GM19239 (cell line): ENCODE measurements around the gene HNRNPU.

ENCODE experiments used
- DNase-seq: peaks from one replicate; pipeline ENCODE4 v3.0.0; 2011; ENCODE audit warnings: low spot score; ENCODE audit not compliant: insufficient read length
- FAIRE-seq: peaks from 2 replicates; lab custom pipeline; 2011; peaks lifted over from hg19 to GRCh38; lab: Jason Lieb, UNC

HNRNPU gene

DNA sequence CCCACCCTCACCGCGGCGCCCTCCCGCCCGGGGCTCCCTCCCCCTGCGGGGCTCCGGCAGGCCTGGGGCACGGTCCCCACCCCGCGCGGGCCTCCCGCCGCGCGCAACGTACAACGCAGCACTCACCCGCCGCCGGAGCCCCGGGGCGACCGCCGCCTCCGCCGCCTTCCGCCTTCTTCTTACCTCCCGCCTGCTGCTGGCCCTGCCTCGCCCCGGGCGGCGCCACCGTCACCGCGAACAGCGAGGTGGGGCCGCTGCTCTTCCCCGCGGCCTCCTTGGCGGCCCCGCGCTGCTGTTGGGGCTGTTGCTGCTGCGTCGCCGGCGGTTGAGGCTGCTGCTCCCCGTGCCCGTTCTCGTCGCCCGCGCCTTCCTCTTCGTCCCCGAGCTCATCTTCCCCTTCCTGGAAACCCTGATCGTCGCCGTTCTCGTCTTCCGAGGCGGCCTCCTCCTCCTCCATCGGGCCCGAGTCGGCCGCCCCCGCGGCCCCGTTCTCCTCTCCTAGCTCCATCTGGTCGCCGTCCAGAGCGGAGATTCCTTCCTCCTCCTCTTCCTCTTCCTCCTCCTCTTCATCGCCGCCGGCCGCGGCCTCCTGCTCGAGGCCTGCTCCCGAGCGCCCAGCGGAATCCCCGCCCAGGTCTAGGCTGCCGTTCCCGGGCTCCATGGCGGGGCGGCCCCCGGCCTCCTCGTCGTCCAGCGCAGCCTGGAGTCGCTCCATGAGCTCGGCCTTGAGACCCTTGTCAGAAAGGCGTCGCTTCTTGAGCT is 671 bp downstream of the HNRNPU start:
- no peak for FAIRE-seq

DNA sequence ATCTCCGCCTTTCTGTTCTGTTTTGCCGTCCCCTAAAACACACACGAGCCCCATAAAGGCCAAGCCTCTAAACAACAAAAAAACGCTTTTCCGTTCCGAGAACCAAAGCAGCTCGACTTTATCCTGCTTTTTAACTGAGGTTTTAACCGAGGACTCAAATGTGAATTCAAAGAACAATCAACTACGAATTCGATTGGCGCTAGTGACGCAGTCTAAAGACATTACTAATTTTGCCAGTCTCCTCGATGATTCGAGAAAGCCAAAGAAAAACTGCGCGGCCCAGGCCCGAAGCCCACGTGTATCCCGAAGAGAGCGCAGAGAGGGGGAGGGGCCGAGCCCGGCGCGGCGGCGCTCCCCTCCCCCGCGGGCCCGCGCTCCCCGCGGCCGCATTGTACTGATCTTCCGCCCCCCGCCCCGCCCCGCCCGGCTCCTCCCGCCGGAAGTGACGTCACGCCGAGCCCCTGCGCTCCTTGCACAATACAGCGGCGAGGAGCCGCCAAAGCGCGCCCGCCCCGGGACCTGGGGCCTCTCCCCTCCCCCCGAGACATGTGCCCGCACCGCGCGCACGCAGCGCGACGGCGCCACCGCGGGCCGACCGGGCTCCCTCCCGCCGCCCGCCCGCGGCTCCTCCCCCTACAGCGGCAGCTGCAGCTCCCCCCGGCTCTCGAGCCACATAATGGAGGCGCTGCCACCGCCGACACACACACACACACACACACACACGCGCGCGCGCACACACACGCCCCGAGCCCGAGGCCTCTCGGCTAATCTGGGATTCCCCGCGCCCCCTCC is 1.4 kb downstream of the HNRNPU start:
- FAIRE-seq (peak; percentile 71), DNase-seq (peak; percentile 65)

More for the DNA sequence above, 671 bp downstream of the HNRNPU start:
- no peak for DNase-seq

DNA sequence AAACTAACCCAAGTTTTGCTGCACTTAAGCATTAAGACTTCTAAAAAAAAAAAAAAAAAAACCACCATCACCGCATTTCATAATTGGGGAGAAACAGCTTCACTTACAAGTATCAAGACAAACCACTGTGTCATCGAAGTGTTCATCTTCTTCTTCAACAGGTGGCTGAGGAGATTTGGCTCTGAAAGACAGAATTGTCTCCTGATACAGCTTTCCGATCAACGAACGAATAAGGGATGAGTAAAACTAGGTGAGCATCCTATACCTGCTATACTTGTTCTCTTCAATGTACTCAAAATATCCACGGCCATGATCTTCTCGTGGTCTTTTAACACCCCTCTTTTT is 2.0 kb downstream of the HNRNPU start:
- FAIRE-seq (no peak), DNase-seq (no peak)

DNA sequence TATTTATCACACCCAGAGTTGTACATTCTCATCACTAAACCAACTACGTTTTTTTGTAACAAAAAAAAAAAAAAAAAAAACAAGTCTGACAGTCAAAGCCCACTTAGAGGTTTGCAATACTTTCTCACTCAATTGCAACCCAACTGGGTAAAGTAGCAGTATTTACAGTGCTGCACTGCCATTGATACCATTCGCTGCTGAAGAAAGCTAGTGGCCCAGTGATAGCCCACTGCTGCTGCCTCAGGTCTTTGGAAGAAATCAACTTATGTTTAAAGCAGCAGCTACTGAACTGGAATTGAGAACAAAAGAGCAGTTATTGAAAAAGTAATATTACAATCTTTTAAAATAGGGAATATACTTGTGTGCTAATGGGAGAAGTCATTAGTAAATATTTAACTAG is 2.7 kb downstream of the HNRNPU start:
- DNase-seq (no peak), FAIRE-seq (peak; percentile 28)

DNA sequence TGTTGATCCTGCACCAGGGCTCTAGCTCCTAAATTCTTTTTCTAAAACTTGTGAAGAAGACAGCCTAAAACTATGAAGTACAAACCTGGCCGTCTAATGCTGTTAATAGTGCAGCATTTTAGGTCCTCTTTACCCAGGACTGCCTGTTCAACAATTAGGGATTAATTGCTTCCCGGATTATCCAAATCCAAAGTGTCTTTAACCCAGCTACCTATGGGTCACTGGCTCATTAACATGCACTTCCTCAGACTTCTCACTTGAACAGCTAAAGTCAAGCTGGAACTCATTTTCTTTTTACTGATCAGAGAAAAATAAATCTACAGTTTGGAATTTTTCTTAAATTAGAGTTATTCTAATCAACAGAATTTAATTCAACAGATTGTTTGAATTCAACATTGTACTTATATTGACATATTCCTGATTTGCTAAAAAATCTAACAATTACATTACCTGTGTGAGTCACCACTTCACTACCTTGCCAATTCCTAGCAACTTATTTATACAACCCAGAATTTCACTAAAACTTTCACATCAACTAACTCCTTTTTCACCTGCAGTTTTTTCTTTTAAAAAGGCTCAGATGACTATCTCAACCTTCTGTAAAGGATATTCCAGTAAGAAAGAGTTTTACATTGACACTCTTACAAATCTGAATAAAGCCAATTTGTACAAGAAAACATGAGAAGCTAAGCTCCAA is 3.3 kb downstream of the HNRNPU start:
- FAIRE-seq (peak; percentile 42), DNase-seq (no peak)

DNA sequence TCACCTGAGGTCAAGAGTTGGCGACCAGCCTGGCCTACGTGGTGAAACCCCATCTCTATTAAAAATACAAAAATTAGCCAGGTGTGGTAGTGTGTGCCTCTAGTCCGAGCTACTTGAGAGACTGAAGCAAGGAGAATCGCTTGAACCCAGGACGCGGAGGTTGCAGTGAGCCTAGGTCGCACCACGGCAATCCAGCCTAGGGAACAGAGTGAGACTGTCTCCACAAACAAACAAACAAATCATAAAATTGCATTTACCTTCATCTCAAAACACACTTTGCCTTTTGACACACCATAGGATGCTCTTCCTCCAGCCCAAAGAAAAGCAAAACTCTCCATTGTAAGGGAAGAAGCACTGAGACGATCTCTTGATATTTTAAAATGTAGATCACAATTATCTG is 4.3 kb downstream of the HNRNPU start:
- DNase-seq (no peak), FAIRE-seq (no peak)

DNA sequence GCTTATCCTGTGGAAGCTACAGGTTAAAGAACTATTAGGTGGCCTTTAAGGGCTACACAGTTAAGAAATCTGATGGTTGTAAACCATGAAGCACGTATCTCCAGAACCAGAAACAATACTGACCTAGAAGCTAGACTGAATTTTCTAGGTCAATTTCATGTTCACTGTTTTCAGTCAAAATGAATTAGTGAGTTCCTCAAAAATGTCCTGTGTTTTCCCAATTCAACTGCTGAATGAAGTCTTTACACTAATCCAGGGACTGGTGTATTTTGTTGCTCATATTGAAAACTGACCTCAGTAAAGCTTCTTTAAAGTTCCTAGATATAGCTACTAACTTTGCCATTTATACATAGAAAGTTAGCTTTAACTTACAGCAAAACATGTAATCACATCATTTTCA is 6.0 kb downstream of the HNRNPU start:
- DNase-seq (no peak), FAIRE-seq (no peak)

DNA sequence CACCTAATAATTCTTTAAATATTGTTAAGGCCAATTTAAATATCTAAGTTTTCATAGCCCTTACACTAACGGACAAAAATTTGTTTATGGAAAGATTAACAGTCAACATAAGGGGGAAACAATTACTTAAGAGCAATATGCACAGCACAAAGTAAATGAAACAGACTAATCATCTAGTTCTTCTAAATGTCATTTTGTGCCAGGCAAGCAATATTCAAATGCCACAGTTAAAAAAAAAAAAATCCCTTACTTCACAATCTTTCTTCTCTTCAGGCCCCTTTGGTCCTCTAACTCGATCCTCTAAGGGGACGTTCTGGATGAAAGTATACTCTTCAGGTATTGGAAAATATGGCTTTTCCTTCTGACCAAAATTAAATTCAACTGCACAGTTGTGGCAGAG is 6.6 kb downstream of the HNRNPU start:
- FAIRE-seq (no peak), DNase-seq (no peak)

DNA sequence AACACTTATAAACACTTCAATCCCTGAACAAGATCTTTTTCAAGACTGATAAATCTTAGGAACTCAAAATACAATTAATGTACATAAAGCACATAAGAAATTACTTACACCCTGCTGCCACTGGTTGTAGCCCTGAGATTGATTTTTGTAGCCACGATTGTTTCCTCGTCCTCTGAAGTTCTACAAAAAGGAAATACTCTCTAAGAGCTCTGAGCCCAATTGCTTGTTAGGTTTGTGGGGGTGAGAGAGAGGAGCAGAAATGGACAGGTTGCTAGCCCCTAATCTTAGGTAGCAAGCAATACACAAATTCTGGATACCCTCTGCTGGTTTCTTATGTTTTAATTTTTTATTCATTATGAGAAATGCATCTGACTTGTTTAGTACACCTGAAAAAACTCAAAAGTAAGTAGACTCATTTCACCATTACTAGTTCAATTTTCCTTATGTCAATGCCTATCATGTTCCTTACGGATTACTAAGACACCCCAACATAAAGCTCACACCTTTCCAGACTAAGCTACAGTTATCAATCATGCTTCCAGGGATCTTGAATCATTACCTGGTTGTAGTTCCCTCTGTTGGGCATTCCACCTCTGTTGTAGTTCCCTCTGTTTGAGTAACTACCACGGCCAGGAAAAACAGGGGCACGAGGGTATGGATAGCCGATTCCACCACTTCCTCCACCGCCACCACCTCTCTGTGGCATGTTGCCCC is 9.3 kb downstream of the HNRNPU start:
- no peak for DNase-seq
- no peak for FAIRE-seq

DNA sequence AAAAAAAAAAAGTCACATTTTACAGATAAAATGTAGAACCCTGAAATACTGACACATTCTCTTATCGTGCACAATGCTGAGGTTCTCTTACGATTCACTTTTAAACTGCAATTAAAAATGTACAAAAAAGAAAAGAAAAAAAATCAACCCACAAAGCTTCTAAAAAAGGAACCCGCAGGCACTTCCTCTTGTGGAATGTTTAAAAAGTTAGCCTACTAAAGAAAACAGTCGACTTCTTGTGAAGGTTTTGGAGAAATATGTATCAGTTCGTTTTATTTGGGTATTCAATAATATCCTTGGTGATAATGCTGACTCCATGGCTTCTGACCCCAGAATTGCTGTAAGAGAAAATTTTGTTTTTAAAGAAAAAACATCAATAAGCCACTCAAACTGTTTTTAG is 10.2 kb downstream of the HNRNPU start:
- no peak for FAIRE-seq
- no peak for DNase-seq

DNA sequence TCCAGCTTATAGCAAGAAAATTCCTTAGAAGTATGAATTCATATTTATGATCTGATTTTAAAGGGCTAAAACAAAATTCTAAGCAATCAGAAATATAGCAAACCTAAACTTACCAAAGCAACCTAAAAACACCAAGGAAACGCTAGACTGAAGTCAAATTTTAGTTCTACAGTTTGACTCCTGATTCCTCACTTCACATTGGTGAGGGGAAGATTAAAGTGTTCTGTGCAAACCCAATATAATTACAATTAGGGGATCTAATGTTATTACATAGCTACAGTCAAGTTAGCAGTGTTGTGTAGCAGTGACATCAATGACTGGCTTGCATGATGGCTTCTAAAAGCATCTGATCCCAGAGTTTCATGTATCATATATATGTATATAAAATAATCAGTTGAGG is 11.6 kb downstream of the HNRNPU start:
- DNase-seq (no peak), FAIRE-seq (no peak)

DNA sequence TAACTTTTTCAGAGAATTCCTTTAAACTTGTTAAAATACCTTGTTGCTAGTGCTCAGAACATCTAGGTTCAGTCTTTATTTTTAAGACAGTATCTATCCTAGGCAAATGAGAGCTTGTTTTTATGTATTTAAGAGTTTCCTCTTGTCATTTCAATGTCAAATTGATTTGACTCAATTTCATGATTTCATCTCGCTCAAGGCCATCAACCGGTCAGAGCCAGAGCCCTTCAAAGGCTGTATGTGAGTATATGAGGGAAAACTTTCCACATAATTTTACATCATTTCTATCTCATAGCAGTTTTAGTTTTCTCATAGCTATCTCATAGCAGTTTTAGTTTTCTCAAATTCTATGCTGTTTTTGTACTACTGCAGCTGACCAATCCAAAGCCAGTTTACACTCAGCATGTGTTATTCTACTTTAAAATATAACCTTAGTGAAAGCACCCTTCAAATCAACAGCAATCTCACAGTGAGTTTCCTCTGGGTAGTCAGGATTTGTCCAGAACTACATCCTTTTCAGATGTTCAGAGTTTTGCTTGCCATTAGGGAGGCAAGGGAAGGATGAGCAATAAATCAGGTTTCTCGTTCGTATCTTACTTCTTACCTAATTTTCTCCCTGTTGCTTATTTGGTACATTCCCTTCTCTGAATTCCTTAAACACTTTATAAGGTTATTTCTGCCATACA is 12.7 kb downstream of the HNRNPU start:
- no peak for FAIRE-seq
- DNase-seq, result no peak

DNA sequence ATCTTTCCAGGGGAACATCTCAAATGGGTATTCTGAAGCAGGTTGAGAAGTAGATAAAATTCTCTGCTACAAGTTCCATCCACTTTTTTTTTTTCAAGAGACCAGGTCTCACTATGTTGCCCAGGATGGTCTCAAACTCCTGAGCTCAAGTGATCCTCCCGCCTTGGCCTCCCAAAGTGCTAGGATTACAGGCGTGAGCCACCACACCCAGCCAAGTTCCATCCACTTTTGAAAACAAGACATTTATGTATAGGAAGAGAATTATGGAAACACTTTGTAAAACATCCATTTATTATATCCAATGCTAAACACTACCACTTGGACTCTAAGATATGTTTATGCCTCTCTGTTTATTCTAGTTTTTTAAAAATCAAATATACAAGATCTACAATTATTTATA is 13.4 kb downstream of the HNRNPU start:
- DNase-seq (no peak), FAIRE-seq (no peak)

DNA sequence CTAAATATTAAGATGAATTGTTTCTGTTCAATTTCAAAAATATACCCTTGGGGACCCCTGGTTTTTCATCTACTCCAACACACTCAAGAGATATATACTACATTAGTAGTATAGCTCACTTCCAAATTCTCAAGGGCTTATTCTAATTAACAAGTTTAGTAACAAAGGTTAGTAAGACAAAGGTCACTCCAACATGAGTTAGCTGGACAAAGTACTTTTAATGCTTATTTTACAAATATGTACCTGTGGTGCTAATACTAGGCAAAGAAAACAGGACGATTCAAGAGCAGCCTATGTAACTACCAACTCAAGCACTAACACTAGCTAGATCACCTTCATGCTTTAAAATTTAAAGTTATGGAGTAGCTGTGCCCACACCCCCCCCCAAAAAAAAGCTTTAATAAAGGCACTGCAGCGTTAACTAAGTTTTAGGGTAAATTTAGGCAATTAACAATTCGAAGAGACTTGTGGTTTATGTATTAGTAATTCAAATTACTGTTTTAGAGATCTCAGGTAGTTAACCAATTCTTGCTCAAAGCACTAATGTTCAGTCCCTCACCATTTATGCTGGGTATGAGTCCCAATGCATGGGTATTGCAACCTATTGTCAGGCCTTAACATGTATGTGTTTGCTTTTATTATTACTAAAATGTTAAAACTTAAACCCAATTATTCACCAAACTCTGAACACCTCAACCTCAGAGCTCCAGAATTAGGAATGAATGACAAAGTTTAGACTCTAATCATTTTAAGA is 14.1 kb downstream of the HNRNPU start:
- no peak for FAIRE-seq

DNA sequence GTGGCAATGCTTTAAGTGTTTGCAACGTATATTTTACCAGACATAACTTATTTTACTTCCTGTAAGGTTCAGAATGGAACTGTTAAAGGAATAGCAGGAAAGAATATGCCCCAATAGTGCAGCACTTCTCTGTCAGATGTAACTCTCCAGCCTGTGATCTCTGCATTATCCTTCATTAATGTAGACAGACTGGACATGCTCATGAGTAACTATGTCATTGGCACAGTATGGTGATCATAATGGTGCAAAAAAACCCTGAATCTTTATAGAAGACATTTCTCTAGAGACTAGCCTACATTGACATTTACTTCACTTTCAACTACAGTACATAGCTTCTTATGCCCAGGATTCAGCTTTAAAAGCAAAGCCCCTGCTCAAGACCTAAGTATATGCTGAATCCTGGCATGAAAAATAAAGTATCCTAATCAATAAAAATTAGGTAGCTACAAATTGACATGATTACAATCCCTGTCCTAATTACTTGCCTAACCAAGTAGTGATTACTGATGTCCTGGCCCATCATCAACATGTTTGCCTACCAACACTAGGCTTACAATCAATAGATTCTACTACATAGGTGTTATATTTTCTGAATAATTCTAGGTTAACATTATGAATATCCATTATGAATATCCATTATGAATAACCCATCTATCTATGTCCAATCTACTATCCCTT is 15.0 kb downstream of the HNRNPU start:
- no peak for FAIRE-seq
- no peak for DNase-seq

More for the DNA sequence above, 14.1 kb downstream of the HNRNPU start:
- DNase-seq, result no peak

DNA sequence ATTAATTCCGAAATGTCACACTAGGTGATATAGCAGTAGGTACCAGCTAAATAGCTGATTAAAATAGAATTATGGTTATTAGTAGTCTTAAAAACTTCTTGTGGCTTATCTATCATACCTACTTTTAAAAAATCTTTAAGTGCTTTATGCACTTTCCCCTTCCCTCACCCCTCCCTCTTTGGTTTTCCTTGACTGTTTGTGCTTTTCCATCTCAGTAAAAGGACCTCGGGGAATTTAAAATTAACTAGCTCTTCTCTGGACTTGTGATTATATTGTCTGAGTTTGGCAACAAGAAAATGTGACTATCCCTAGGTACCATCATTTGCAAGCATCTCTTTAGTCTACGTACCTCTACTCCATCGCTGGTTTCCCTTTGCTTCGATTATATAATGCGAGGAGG is 17.7 kb downstream of the HNRNPU start:
- FAIRE-seq, result no peak
- DNase-seq, result no peak

DNA sequence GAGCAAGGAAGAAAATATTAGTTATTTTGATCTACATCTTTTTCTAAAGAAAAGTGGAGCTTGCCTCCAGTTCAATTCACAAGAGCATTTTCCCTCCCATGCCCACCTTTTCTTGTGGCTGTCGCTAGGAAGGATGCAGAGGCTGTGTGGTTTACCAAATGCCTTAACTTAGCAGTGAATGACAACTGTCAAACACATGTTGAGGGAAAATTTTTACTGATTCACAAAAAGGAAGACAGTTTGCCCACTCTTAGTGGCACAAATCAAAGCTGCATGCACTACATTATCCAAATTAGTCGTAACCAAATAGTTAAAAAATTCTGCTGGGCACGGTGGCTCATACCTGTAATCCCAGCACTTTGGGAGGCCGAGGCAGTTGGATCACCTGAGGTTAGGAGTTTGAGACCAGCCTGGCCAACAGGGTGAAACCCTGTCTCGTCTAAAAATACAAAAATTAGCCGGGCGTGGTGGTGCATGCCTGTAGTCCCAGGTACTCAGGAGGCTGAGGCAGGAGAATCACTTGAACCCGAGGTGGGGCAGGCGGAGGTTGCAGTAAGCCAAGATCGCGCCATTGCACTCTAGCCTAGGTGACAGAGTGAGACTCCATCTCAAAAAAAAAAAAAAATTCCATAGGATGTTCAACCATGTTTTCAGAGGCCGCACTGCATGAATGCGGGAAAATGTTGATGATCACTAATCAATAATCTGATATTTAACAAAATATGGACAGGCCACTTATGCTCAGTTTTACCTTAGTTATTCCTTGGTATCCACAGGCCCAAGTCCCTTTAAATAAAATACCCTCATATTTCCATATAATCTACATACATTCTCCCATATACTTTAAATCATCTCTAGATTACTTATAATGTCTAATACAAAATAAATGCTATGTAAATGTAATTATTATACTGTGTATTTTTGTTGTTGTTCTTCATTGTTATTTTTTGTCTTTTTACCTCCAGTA is 19.9 kb downstream of the HNRNPU start:
- no peak for FAIRE-seq
- no peak for DNase-seq
